SJSA1 (cell line): ENCODE measurements around the gene DCDC2C. TPM values are rescaled to one million over a fixed set of nuclear protein-coding genes. Genes with fewer than 3 reads are reported as not detected.

Experiments used
- DNase-seq, 2 experiments: peaks; one replicate each; pipeline ENCODE4 v3.0.0-alpha.2; 2015 to 2020; ENCODE audit warnings: low spot score in 2 of 2, low read depth in 1 of 2
- H3K27ac ChIP-seq: fragments of 250-450 bp; sonication (Bioruptor Pico); 2 replicates; pipeline ENCODE4 v1.5.1; 2020; ENCODE audit warnings: mild to moderate bottlenecking, moderate library complexity
- H3K27me3 ChIP-seq: fragments of 250-450 bp; sonication (Bioruptor Pico); replicated peaks from 2 replicates; pipeline ENCODE4 v1.5.1; 2020; ENCODE audit warnings: mild to moderate bottlenecking, moderate library complexity
- H3K36me3 ChIP-seq: fragments of 250-450 bp; sonication (Bioruptor Pico); 2 replicates; pipeline ENCODE4 v1.5.1; 2020; ENCODE audit warnings: mild to moderate bottlenecking
- H3K4me1 ChIP-seq: fragments of 250-450 bp; sonication (Bioruptor Pico); replicated peaks from 2 replicates; pipeline ENCODE4 v1.6.1; 2021; ENCODE audit warnings: mild to moderate bottlenecking
- H3K4me3 ChIP-seq: fragments of 250-450 bp; sonication (Bioruptor Pico); 2 replicates; pipeline ENCODE4 v1.5.1; 2020; ENCODE audit warnings: mild to moderate bottlenecking
- H3K9me3 ChIP-seq: fragments of 250-450 bp; sonication (Bioruptor Pico); replicated peaks from 2 replicates; pipeline ENCODE4 v1.5.1; 2020; ENCODE audit warnings: mild to moderate bottlenecking
- total RNA-seq: library from RNA; depleted of rRNA; stranded (reverse); fragments of >200 nt; shearing (Covaris generic); gene quantifications from 2 replicates; pipeline ENCODE4 v1.2.3, GENCODE V29; 2014

DCDC2C gene
- total RNA-seq, 1 experiment from 2014 or later = not detected

DNA sequence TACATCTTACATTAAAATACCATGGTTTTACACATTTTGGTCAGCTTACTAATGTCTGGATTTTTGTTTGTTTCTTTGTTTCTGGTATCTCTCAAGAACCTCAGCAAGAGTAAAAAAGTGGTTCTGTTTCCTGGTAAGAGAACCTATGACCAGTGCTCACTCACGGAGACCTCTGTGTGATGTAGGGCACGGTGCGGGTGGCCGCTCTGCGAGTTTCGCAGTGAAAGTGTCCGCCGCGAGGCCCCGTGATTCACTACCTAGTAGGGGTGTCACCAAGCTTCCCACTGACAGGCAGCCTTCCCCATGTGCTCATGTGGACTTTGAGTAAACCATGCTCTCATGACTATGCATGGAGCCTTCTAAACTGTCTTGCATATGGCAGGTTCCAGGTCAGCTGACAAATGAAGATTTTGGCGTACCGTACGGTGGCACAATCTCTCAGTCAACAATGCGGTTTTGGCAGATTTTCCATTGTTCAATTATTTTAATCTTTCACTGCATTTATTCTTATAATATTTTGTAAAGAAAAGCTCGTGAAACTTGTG lies 137.3 kb downstream of the DCDC2C start:
- H3K27ac ChIP-seq = no peak overlapping the region
- no peak for DNase-seq
- H3K9me3 ChIP-seq = no peaks in the 10 kb centered on the region
- H3K27me3 ChIP-seq = no peaks in the 10 kb centered on the region
- H3K4me1 ChIP-seq = no peaks in the 10 kb centered on the region
- H3K36me3 ChIP-seq = no peaks in the 10 kb centered on the region
- no peak overlapping the region for H3K4me3 ChIP-seq

DNA sequence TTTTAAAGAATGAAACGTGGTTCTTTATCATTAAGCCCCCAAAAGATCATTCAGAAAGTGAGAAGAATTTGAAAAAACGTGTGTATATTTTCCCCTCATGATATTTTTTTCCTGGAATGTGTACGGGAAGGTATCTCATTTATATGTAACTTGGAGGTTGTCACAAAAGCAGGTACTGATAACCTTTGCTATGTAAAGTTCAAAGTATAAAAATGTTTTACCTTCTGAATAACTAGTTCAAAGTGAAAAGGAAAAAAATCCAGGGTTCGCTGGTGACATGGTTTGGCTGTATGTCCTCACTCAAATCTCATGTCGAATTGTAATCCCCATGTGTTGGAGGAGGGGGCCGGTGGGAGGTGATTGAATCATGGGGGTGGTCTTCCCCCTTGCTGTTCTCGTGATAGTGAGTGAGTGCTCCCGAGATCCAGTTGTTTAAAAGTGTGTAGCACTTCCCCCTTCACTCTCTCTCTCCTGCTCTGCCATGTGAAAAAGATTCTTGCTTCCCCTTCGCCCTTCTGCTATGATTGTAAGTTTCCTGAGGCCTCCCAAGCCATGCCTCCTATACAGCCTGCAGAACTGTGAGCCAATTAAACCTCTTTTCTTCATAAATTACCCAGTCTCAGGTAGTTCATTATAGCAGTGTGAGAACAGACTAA lies 144.2 kb downstream of the DCDC2C start:
- H3K9me3 ChIP-seq = no peaks in the 10 kb centered on the region
- H3K27me3 ChIP-seq = no peaks in the 10 kb centered on the region
- no peak for DNase-seq
- no peaks in the 10 kb centered on the region for H3K4me1 ChIP-seq
- H3K27ac ChIP-seq = no peak overlapping the region
- H3K36me3 ChIP-seq = no peaks in the 10 kb centered on the region
- no peak overlapping the region for H3K4me3 ChIP-seq

DNA sequence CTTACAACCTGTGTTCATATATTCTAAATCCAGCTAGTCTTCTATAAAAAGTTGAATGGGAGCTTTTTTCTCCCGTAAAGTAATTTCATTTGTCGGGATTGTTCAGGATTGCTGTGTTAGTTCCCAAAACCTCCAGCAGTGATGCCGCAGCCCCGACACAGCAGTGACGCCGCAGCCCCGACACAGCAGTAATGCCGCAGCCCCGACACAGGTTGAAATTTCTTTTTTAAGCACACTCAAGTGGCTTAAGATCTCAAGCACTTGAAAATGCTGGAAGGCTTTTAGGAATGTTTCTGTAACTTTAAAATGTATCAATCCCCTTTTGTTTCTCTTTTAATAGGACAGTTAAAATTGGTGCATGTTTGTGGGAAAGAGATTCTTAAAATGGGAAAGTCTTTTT lies 145.4 kb downstream of the DCDC2C start:
- Histone ChIP-seq H3K27ac (no peak overlapping the region), H3K9me3 (no peaks in the 10 kb centered on the region), H3K4me1 (no peaks in the 10 kb centered on the region), H3K27me3 (no peaks in the 10 kb centered on the region), H3K36me3 (no peaks in the 10 kb centered on the region), H3K4me3 (no peak overlapping the region)
- no peak for DNase-seq

DNA sequence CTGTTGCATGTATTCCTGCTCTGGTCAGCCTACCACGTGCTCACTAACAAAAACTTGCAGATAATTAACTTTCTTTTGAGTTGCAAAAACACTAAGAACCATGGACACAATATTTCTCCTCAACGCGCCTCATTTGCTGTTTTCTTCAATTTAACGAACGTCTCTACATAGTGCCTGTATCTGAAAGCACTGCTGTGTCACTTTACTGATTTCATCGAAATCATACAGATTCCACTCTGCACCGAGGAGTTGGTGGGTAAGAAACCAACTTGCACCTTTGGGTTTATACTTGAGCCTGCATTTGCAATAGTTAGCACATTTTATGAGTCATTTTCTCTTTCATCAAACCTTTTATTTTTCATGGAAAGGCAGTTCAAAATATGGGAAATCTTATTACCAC lies 145.8 kb downstream of the DCDC2C start:
- no peak overlapping the region for H3K4me3 ChIP-seq
- H3K4me1 ChIP-seq = no peaks in the 10 kb centered on the region
- no peaks in the 10 kb centered on the region for H3K27me3 ChIP-seq
- H3K36me3 ChIP-seq = no peaks in the 10 kb centered on the region
- no peak overlapping the region for H3K27ac ChIP-seq
- no peak for DNase-seq
- H3K9me3 ChIP-seq = no peaks in the 10 kb centered on the region

DNA sequence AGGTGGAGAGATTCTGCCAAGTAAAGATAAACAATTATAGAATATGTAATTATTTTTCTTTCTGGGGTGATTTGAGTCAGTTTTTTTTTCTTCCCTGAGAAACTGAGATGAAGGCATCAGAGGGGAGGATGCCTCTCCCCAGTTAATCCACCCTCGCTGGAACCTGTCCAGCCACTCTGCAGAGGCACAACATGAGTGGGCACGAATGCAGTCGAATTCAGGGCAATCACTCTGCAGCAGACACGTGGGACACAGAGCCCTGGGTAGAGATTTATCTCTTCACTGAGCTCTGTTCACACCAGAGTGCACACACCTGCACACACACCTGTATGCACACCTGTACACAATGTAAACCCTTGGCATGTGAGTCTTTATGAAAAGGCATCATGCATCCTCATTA lies 154.2 kb downstream of the DCDC2C start:
- no peak for DNase-seq
- H3K4me1 ChIP-seq = no peaks in the 10 kb centered on the region
- no peak overlapping the region for H3K27ac ChIP-seq
- no peaks in the 10 kb centered on the region for H3K9me3 ChIP-seq
- no peaks in the 10 kb centered on the region for H3K27me3 ChIP-seq
- H3K4me3 ChIP-seq = no peak overlapping the region
- H3K36me3 ChIP-seq = no peaks in the 10 kb centered on the region

DNA sequence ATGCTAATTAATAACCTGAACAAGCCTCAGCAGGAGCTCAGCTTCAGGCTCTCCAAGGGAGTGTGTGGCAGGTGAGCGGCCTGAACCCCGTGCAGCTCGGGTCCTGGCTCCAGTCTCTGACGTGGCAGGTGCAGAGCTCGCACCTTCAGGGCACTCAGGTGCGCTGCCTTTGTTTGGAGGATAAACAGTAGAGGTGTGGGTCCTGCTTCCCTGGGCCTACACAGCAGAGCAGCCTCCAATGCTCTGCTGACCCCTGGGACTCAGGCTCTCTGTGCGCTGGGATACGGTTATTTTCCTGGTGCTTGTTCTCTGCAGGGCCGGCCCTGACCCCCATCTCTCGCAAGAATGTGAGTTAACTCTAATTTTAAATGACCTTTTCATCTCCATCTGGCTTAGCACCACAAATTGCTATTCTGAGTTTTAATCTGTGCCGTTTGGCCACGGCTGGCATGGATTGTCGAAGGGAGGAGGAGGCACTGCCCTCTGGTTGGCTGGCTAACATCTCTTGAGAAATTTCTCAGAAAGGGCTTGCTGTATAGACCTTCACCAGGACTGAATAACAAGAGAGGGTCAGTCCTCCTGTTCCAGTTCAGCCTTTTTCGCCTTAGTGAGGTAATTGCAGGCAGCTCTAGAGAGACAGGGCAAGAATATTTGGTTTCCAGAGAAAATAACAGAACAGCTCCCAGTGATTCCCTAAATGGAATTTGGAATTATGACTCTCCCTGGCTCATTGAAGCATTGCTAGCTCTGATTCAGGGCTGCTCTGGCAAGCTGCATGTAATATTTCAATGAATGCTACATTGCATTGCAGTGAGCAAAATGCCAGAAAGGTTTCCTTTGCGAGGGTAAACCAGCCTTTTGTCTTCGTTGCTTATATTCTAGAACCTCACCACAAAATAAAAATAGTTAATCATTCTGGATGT lies 161.8 kb downstream of the DCDC2C start:
- Histone ChIP-seq H3K4me1 (no peaks in the 10 kb centered on the region), H3K9me3 (no peaks in the 10 kb centered on the region)

DNA sequence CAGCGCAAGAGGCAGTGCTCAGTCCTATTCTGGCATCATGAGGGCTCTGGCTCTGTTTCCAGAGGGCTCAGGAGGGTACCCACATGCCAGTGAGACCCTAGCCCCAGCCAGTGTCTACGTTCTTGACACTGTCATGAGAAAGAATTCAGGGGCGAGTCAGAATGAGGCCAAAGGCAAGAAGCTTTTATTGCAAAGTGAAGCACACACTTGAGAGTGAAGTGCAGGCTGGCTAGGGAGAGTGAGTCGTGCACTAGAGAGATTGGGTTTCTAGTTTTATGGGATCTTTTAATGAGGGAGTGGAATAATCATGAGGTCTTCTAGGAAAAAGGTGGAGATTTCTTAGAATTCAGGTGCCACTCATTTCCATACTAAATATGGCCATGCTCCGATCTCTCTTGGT lies 164.1 kb downstream of the DCDC2C start:
- Histone ChIP-seq H3K9me3 (no peaks in the 10 kb centered on the region), H3K27me3 (no peaks in the 10 kb centered on the region)
- DNase-seq = no peak

More for the DNA sequence above, 161.8 kb downstream of the DCDC2C start:
- Histone ChIP-seq H3K27me3 (no peaks in the 10 kb centered on the region), H3K27ac (no peak overlapping the region), H3K4me3 (no peak overlapping the region), H3K36me3 (no peaks in the 10 kb centered on the region)
- DNase-seq = no peak

DNA sequence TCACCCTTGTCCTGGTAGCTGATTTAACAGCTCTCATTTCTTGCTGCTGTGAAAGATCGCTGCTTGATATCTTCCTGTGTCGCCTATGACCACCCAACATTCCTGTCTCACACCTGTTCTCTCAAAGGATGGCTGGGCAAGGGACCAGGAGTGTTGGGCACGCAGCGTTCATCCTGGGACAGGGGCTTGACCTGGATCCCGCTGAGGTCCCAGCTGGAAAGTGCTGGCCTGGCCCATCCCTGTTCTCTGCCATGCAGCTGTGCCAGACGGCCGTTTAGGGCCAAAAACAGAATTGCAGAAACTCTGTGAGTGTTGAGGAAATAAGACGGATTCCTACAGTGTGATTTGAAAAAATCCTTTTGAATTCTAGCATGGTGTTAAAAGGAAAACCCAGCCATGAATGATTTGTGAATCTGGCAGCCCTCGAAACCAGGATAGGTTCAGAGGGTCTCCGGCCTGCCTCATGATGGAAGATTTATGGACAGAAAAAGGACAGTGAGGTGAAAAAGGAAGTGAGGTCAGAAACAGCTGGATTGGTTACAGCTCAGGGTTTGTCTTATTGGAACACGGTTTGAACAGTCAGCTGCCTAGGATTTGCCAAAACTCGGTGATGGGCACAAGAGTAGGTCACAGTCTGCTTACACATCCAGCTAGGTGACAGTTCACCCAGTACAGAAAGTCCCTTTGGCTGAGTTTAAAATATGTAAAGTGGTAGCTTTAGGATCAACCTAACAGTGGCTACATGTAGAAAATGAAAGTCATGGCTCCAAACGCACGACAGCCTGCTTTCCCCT lies 164.8 kb downstream of the DCDC2C start:
- Histone ChIP-seq H3K4me3 (no peak overlapping the region), H3K27me3 (no peaks in the 10 kb centered on the region), H3K9me3 (no peaks in the 10 kb centered on the region), H3K27ac (no peak overlapping the region), H3K36me3 (no peaks in the 10 kb centered on the region), H3K4me1 (no peaks in the 10 kb centered on the region)
- no peak for DNase-seq

More for the DNA sequence above, 164.1 kb downstream of the DCDC2C start:
- no peak overlapping the region for H3K27ac ChIP-seq
- H3K4me3 ChIP-seq = no peak overlapping the region
- no peaks in the 10 kb centered on the region for H3K4me1 ChIP-seq
- no peaks in the 10 kb centered on the region for H3K36me3 ChIP-seq

DNA sequence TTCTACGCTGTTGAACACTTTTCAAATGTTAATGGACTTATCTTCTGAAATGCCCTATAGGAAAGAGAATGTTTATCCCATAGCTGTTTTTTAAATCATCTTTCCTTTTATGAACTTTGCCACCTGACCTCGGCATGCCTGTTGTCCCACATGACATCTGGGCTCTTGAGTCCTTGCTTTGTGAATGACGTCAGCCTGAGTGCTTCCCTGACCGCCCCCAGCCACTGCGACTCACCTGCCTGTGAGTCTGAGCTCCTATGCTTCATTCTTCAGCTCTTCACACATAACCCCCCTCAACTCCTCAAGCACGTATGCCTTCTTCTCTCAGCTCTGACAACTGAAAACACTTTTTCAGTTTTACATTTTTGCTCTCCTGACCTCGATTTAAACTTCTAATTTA lies 166.8 kb downstream of the DCDC2C start:
- no peak overlapping the region for H3K27ac ChIP-seq
- DNase-seq = no peak
- no peaks in the 10 kb centered on the region for H3K9me3 ChIP-seq
- H3K36me3 ChIP-seq = no peaks in the 10 kb centered on the region
- H3K27me3 ChIP-seq = no peaks in the 10 kb centered on the region
- no peaks in the 10 kb centered on the region for H3K4me1 ChIP-seq
- no peak overlapping the region for H3K4me3 ChIP-seq

DNA sequence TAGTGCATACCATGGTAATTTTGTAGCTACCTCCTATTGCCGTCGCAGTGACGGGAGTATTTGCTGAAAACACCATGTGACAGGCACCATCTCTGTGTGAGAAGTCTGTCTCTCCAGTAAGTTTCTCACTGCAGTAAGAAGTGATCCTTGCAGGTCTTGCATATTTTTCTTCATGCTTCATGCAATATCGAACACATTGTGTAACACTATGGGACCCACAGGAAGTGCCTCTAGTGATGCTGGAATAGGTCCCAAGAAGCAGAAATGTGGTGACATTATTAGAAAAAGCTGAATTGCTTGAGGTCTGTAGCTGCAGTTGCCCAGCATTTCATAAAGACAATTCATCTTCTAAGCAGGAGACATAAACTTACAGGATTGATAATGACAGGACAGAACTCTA lies 167.6 kb downstream of the DCDC2C start:
- Histone ChIP-seq H3K36me3 (no peaks in the 10 kb centered on the region), H3K4me1 (no peaks in the 10 kb centered on the region)

DNA sequence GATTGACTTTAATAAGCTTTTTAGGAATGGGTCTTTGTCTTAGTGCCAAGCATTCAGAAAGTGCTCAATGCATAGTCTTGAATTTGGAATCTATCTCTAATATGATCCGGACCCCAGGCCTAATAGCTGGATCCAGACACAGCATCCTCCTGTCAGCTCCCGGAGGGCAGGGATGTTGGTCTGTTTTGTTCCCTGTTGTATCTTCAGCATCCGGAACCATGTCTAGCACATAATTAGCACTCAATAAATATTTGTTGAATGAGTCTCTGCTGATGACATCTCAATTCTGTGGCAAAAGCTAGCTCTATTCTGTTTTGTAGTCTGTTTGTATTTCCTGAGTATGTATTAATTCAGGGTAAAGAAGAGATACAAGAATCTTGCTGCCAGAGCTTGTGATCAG lies 169.1 kb downstream of the DCDC2C start:
- Histone ChIP-seq H3K9me3 (no peaks in the 10 kb centered on the region), H3K27me3 (no peaks in the 10 kb centered on the region), H3K36me3 (no peaks in the 10 kb centered on the region), H3K27ac (no peak overlapping the region), H3K4me1 (no peaks in the 10 kb centered on the region), H3K4me3 (no peak overlapping the region)
- no peak for DNase-seq

More for the DNA sequence above, 167.6 kb downstream of the DCDC2C start:
- DNase-seq = no peak
- Histone ChIP-seq H3K27ac (no peak overlapping the region), H3K4me3 (no peak overlapping the region), H3K9me3 (no peaks in the 10 kb centered on the region), H3K27me3 (no peaks in the 10 kb centered on the region)

DNA sequence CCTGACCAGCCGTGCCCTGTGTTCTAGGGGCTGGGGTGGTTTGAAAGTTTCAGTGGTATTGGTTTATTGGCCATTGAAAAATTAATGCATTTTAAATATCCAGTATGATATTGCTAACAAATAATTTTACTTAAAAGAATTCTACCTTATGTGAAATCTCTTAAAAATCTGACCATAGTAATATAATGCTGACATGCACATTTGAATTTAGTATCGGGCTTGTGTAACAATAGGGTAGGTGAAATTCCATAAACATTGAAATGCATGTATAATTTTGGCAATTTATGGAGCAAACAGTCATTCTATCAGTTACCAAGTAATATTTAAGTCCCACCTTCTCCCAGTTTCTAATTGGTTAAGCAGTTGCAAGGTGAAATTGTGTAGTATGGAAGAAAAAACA lies 170.5 kb downstream of the DCDC2C start:
- Histone ChIP-seq H3K9me3 (no peaks in the 10 kb centered on the region), H3K36me3 (no peaks in the 10 kb centered on the region), H3K4me3 (no peak overlapping the region), H3K4me1 (no peaks in the 10 kb centered on the region), H3K27me3 (no peaks in the 10 kb centered on the region), H3K27ac (no peak overlapping the region)
- DNase-seq = no peak

DNA sequence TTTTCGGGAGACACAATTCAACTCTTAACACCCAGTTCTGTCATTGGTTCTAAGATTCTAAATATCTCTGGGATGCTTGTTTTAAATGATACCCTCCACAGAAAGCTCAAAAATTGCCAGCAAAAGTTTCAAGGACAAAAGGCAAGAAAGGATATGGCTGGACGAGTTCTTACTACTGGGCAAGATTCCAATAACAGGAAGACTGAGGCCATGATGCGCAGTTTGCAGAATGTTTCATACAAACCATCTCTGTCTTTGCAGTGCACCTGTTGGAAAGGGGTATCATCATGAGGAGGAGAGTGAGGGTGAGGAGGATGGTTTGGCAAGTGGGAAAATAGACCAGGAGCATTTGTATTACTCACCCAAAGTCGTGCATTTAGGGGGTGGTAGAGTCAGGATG lies 172.8 kb downstream of the DCDC2C start:
- H3K9me3 ChIP-seq = no peaks in the 10 kb centered on the region
- no peak overlapping the region for H3K27ac ChIP-seq
- H3K27me3 ChIP-seq = no peaks in the 10 kb centered on the region
- H3K4me3 ChIP-seq = no peak overlapping the region
- no peaks in the 10 kb centered on the region for H3K36me3 ChIP-seq
- no peak for DNase-seq
- H3K4me1 ChIP-seq = no peaks in the 10 kb centered on the region
